HG03558 (cell line): ENCODE data around the gene SLC6A13.

Experiments
- ATAC-seq: cut with Tn5 transposase; IDR thresholded peaks from one replicate; pipeline ENCODE4 v1.9.1; 2021; ENCODE audit warnings: moderate number of reproducible peaks; ENCODE audit not compliant: unreplicated experiment; ENCODE audit errors: extremely low read depth

SLC6A13 gene

GRCh38 chr12:267581-268482 is 5.2 kb upstream of the SLC6A13 start:
- no peak for ATAC-seq

- ATAC-seq = no peak
Observed at GRCh38 chr12:265096-265495, 2.5 kb upstream of the SLC6A13 start.

GRCh38 chr12:264269-264668 is 1.6 kb upstream of the SLC6A13 start:
- ATAC-seq = no peak

GRCh38 chr12:263574-263973 is 938 bp upstream of the SLC6A13 start:
- ATAC-seq = no peak

GRCh38 chr12:262113-262512 is 523 bp downstream of the SLC6A13 start:
- ATAC-seq = no peak

GRCh38 chr12:257521-258321 is 4.9 kb downstream of the SLC6A13 start:
- no peak for ATAC-seq

- ATAC-seq = no peak
Observed at GRCh38 chr12:256958-257357, 5.7 kb downstream of the SLC6A13 start.

- no peak for ATAC-seq
Observed at GRCh38 chr12:256225-256624, 6.4 kb downstream of the SLC6A13 start.

GRCh38 chr12:254912-255311 is 7.7 kb downstream of the SLC6A13 start:
- no peak for ATAC-seq

- ATAC-seq = no peak
Observed at GRCh38 chr12:254039-254438, 8.6 kb downstream of the SLC6A13 start.

GRCh38 chr12:253116-253831 is 9.4 kb downstream of the SLC6A13 start:
- ATAC-seq = no peak

GRCh38 chr12:252636-253035 is 10.0 kb downstream of the SLC6A13 start:
- ATAC-seq = no peak

GRCh38 chr12:247271-247670 is 15.4 kb downstream of the SLC6A13 start:
- no peak for ATAC-seq

GRCh38 chr12:243381-243780 is 19.3 kb downstream of the SLC6A13 start:
- ATAC-seq = no peak

- no peak for ATAC-seq
Observed at GRCh38 chr12:242496-242895, 20.1 kb downstream of the SLC6A13 start.

GRCh38 chr12:241266-241665 is 21.4 kb downstream of the SLC6A13 start:
- ATAC-seq = no peak

GRCh38 chr12:240566-240965 is 22.1 kb downstream of the SLC6A13 start:
- no peak for ATAC-seq

GRCh38 chr12:238736-239398 is 23.8 kb downstream of the SLC6A13 start:
- no peak for ATAC-seq

GRCh38 chr12:238116-238515 is 24.5 kb downstream of the SLC6A13 start:
- ATAC-seq = no peak
